Parathyroid adenoma (tissue), 2 donors: Measurements from ENCODE around the gene PIGU.

ENCODE experiments used
- H2AFZ ChIP-seq: fragments of 300-600 bp; sonication (generic); one replicate; pipeline ENCODE4 v1.7.0; 2017; ENCODE audit warnings: antibody characterized with exemption, mild to moderate bottlenecking
- H3K27ac ChIP-seq: fragments of 300-600 bp; sonication (generic); one replicate; pipeline ENCODE4 v1.7.0; 2017
- H3K27me3 ChIP-seq: fragments of 300-600 bp; sonication (generic); one replicate; pipeline ENCODE4 v1.7.0; 2017; ENCODE audit warnings: low read length; ENCODE audit not compliant: control insufficient read depth, insufficient read depth
- H3K36me3 ChIP-seq: fragments of 300-600 bp; sonication (generic); one replicate; pipeline ENCODE4 v1.7.0; 2017; ENCODE audit warnings: low read length; ENCODE audit not compliant: control insufficient read depth, insufficient read depth
- H3K4me1 ChIP-seq: fragments of 300-600 bp; sonication (generic); one replicate; pipeline ENCODE4 v1.7.0; 2017; ENCODE audit warnings: control low read depth
- H3K4me2 ChIP-seq: fragments of 300-600 bp; sonication (generic); one replicate; pipeline ENCODE4 v1.7.0; 2017; ENCODE audit warnings: low read length
- H3K4me3 ChIP-seq: fragments of 300-600 bp; sonication (generic); one replicate; pipeline ENCODE4 v1.7.0; 2017; ENCODE audit warnings: low read depth, low read length
- H3K79me2 ChIP-seq: fragments of 300-600 bp; sonication (generic); one replicate; pipeline ENCODE4 v1.7.0; 2017; ENCODE audit warnings: control low read depth
- H3K9ac ChIP-seq: fragments of 300-600 bp; sonication (generic); one replicate; pipeline ENCODE4 v1.7.0; 2017; ENCODE audit warnings: mild to moderate bottlenecking
- H3K9me3 ChIP-seq: fragments of 300-600 bp; sonication (generic); one replicate; pipeline ENCODE4 v1.7.0; 2017; ENCODE audit warnings: low read length; ENCODE audit not compliant: control insufficient read depth
- TF ChIP-seq, protein P1 (sequence below): fragments of 300-600 bp; sonication (generic); IDR thresholded peaks from one replicate; pipeline ENCODE4 v1.7.0; 2017; ENCODE audit warnings: antibody characterized with exemption, mild to moderate bottlenecking
- donor health status: primary hyperparathyroidism.

Gene PIGU

DNA sequence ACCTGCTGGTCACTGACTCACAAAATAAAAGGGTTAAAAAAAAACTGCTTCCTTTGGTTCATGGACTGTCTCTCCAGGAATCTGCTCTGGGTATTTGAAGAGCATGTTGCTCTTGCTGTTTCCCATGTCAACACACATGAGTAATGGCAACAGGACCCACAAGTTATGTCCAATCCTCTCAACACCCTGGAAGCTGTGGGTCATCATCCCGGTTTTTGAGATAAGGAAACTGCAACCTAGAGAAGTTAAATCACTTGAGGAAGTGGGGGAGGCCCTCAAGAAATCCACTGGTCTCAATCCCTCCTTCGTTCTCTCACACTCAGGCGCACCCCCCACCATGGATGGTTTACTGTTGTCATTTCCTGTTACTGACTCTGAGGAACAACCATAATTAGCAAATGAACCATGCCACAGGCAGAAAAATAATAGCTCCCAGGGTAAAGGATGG, 106.0 kb downstream of the PIGU start:
- no peak overlapping the region for H3K4me2 ChIP-seq
- H3K9me3 ChIP-seq: no peaks in the 10 kb centered on the region
- no peaks in the 10 kb centered on the region for H3K36me3 ChIP-seq
- no peak overlapping the region for H3K4me3 ChIP-seq
- no peaks in the 10 kb centered on the region for H3K4me1 ChIP-seq
- H2AFZ ChIP-seq: no peak overlapping the region
- no peak overlapping the region for H3K27ac ChIP-seq
- H3K9ac ChIP-seq: no peak overlapping the region
- TF ChIP-seq, protein P1, sequence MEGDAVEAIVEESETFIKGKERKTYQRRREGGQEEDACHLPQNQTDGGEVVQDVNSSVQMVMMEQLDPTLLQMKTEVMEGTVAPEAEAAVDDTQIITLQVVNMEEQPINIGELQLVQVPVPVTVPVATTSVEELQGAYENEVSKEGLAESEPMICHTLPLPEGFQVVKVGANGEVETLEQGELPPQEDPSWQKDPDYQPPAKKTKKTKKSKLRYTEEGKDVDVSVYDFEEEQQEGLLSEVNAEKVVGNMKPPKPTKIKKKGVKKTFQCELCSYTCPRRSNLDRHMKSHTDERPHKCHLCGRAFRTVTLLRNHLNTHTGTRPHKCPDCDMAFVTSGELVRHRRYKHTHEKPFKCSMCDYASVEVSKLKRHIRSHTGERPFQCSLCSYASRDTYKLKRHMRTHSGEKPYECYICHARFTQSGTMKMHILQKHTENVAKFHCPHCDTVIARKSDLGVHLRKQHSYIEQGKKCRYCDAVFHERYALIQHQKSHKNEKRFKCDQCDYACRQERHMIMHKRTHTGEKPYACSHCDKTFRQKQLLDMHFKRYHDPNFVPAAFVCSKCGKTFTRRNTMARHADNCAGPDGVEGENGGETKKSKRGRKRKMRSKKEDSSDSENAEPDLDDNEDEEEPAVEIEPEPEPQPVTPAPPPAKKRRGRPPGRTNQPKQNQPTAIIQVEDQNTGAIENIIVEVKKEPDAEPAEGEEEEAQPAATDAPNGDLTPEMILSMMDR: no peak
- H3K79me2 ChIP-seq: no peaks in the 10 kb centered on the region
- no peaks in the 10 kb centered on the region for H3K27me3 ChIP-seq

DNA sequence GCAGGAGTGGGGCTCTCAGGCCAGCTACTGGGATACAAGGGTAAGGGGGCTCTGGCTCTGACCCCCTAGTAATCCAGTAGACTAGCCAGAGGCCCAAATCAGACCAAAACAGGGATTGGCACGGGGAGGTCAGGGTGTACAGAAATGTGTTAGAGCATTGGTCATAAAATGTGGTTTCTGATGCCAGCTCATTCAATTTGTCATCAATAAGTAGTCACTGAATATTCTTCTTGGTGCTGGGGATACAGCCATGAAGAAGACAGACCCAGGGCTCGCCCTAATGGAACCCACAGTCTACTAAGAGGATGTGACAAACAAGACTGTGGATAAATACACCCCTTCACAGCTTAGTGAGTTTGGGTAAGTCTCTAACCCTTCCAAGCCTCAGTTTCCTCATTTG, 107.3 kb downstream of the PIGU start:
- no peaks in the 10 kb centered on the region for H3K36me3 ChIP-seq
- H3K9me3 ChIP-seq: no peaks in the 10 kb centered on the region
- TF ChIP-seq, protein P1: no peak

DNA sequence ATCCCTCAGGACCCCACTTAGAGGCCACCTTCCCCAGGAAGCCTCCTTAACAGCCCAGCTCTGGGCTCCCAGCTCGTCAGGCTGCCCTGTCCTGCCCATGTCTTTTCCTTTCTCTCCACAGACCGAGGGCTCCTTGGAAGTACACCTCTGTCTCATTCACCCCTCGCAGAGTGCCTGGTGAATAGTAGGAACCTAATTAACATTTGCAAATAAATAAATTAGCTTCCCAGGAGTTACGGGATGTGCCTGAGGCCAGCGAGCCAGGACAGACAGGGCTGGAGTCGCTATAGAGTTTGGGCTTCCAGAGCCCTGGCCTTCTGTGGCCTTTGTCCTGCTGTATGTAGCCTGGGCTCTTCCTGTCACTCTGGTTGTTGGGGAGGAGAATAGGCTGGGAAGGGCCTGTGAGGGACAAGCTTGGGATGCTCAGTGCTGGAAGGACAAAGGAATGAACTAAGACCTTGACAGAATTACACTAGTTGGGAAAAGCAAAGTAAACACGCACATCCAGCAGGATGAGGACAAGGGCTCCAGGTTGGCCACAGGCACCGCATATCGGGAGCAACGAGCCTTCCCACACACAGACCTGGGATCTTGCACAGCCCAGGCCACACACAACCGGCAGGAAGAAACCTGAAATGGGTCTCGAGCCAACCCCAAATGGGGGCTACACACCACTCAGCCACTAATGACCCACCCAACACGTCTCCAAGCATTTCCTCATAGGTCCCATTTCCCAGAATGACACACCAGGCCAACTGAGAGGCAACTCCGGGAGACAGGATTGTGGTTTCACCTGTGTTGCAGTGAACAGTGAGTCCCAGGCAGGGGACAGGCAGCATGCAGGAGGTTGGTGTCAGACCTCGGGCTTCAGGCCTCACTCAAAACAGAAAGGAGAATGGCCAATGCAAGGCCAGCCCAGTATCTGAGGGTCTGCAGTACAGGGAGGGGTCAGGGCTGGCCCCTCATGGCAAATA, 108.7 kb downstream of the PIGU start:
- Histone ChIP-seq H2AFZ (no peak overlapping the region), H3K27ac (no peak overlapping the region), H3K27me3 (no peaks in the 10 kb centered on the region), H3K9me3 (no peaks in the 10 kb centered on the region), H3K79me2 (no peaks in the 10 kb centered on the region), H3K4me1 (no peaks in the 10 kb centered on the region), H3K4me3 (no peak overlapping the region), H3K36me3 (no peaks in the 10 kb centered on the region), H3K9ac (no peak overlapping the region), H3K4me2 (no peak overlapping the region)
- TF ChIP-seq, protein P1: no peak

More for the DNA sequence above, 107.3 kb downstream of the PIGU start:
- Histone ChIP-seq H3K4me2 (no peak overlapping the region), H2AFZ (no peak overlapping the region), H3K27me3 (no peaks in the 10 kb centered on the region), H3K9ac (no peak overlapping the region), H3K27ac (no peak overlapping the region), H3K4me3 (no peak overlapping the region), H3K79me2 (no peaks in the 10 kb centered on the region), H3K4me1 (no peaks in the 10 kb centered on the region)

DNA sequence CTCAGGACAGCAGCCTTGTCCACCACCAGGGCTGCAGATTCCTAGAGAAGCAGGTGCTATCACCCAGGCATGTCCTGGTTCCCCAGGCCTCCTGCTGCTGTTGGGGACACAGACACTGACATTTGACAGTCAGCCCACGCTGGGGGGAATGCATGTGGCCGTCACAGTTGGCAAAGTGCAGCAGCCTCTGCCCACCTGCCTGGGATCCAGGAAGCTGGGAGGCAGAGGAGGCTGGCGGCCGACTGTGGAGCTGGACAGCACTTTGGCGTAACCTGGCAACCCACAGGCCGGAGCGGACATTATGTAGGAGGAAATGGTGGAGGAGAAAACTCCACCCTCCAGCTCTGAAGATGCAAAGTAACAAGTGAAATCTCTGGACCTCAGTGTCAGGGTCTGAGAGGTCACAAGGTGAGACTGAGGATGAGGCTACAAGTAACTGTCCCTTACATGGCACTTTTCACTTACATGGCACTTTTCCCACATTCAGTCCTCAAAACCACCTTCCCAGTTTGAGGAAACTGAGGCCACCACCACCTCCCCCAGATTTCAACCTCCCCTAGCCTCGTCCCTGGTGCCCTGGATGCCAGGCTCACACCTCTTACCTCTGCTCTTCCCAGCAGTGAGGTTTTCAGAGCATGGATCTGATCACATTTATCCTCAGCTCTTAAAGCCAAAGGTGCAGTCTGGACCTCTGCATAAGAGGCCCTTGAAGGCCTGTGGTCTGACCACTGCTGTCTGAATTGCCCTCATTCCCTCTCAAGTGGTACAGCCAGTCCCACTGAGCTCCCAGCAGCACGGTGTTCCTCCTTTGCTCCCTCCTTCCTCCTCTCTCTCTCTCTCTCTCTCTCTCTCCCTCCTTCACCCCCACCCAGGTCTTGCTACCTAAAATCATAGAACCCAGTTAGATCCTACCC, 109.7 kb downstream of the PIGU start:
- TF ChIP-seq, protein P1: no peak
- H3K9me3 ChIP-seq: no peaks in the 10 kb centered on the region
- H2AFZ ChIP-seq: no peak overlapping the region
- no peaks in the 10 kb centered on the region for H3K36me3 ChIP-seq
- H3K27ac ChIP-seq: no peak overlapping the region
- H3K79me2 ChIP-seq: no peaks in the 10 kb centered on the region
- H3K27me3 ChIP-seq: no peaks in the 10 kb centered on the region
- H3K4me3 ChIP-seq: no peak overlapping the region
- no peak overlapping the region for H3K9ac ChIP-seq
- H3K4me1 ChIP-seq: no peaks in the 10 kb centered on the region
- no peak overlapping the region for H3K4me2 ChIP-seq
